ENCODE results near the gene SND1.

The SND1 gene

DNA sequence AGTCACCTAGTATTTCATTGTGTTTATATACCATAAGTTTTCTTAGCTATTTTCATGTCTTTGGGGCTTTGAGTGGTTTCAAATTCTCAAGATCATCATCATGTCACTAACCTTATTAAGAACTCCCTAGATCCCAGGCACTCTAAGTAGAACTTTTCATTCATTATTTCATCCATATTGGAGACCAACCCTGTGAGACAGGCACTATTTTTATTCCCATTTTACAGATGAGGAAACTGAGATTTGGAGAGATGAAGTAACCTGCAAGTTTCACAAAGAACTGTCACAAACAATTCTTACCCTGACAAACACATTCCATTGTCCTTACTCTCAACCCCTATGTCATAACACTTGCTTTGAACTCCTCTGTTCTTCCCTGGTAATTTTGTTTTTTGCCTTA, 13.8 kb upstream of the SND1 start:
- peaks cover 35% of the 10 kb centered on the region for H3K27me3 Mint-ChIP-seq
- H3K36me3 Mint-ChIP-seq = no peaks in the 10 kb centered on the region
- no peak overlapping the region for H3K4me3 Mint-ChIP-seq
- no peak overlapping the region for H3K27ac Mint-ChIP-seq
- H3K4me1 Mint-ChIP-seq = no peaks in the 10 kb centered on the region
- peaks cover 2% of the 10 kb centered on the region for H3K9me3 Mint-ChIP-seq
- ATAC-seq = no peak

DNA sequence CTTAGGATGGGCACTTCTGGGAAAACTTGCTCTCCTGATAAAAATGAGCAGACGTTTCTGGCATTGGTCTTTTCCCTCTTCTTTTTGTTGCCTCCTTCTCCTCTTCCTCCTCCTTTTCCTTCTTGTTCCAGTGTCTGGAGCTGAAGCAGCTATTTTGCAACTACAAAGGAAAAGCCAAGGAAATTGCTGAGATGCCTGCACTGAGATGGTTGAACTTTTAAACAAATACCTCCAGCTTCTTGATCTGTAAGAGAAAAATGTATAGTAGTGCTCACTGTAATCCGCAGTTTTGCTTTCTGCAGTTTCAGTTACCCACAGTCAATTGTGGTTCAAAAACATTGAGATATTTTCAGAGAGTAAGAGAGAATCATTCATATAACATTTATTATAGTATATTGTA, 7.5 kb upstream of the SND1 start:
- Mint-ChIP-seq H3K36me3 (no peaks in the 10 kb centered on the region), H3K9me3 (no peaks in the 10 kb centered on the region), H3K4me1 (no peaks in the 10 kb centered on the region), H3K4me3 (no peak overlapping the region), H3K27me3 (peaks cover 3% of the 10 kb centered on the region), H3K27ac (no peak overlapping the region)
- ATAC-seq = no peak

DNA sequence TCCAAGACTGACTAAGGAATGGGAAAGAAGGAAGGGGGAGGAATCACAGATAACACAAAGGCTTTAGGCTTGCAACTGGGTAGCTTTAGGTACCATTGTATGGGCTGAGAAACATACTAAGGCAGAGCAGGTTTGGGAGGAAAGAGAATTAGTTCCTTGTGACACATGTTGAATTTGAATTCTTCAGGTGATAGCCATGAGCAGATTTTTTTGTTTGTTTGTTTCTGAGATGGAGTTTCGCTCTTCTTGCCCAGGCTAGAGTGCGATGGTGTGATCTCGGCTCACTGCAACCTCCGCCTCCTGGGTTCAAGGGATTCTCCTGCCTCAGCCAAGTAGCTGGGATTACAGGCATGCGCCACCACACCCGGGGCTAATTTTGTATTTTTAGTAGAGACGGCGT, 4.4 kb upstream of the SND1 start:
- H3K9me3 Mint-ChIP-seq = no peaks in the 10 kb centered on the region
- no peaks in the 10 kb centered on the region for H3K36me3 Mint-ChIP-seq
- H3K27ac Mint-ChIP-seq = no peak overlapping the region
- no peaks in the 10 kb centered on the region for H3K27me3 Mint-ChIP-seq
- no peak overlapping the region for H3K4me3 Mint-ChIP-seq
- peaks cover 3% of the 10 kb centered on the region for H3K4me1 Mint-ChIP-seq
- no peak for ATAC-seq

DNA sequence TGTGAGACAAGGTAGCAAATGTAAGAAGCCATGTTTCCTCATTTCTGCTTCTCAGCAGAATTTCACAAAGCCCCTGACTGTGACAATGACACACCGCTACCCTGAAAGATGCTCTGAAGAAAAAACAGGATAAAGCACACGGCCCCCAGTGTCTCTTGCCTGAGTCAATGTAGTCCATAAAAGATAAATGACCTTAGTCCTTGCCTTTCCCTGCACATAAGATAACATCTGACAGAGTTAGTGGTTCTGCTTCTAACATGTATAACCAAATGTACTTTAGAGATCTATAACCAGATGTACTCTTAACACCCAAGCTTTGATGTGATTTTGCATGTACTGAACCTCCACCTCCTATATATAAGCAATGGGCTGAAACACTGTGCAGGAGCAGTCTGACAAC, 3.0 kb upstream of the SND1 start:
- ATAC-seq = no peak
- H3K4me1 Mint-ChIP-seq = peaks cover 17% of the 10 kb centered on the region
- H3K4me3 Mint-ChIP-seq = no peak overlapping the region
- no peaks in the 10 kb centered on the region for H3K27me3 Mint-ChIP-seq
- no peaks in the 10 kb centered on the region for H3K36me3 Mint-ChIP-seq
- H3K9me3 Mint-ChIP-seq = no peaks in the 10 kb centered on the region
- no peak overlapping the region for H3K27ac Mint-ChIP-seq

DNA sequence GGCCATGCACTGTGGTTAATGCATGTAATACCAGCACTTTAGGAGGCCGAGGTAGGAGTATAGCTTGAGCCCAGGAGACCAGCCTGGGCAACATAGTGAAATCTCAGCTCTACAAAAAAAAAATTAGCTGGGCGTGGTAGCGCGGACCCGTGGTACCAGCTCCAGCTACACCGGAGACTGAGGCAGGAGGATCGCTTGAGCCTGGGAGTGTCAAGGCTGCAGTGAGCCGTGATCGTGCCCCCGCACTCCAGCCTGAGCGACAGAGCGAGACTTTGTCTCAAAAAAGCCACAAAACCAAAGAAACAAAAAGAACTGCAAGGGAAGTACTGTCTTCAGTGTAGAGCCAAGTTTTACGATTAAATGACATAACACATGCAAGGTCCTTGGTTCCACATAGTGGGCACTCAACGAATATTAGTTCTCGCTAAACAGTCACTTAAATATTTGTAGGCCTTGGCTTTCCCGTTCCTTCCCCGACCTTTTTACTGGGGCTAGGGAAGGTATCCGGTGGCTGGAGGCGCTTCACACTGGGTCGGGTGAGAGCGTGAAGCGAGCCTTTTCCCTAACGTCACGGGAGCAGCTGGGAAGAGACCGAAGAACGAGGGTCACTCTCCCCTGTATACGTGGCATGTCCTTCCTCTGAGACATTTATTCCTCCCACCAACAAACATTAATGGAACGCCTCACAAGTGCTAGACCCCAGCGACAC, 993 bp upstream of the SND1 start:
- Mint-ChIP-seq H3K9me3 (no peaks in the 10 kb centered on the region), H3K4me3 (peak overlapping the region; percentile 95), H3K27ac (no peak overlapping the region), H3K27me3 (no peaks in the 10 kb centered on the region), H3K36me3 (peaks cover 7% of the 10 kb centered on the region), H3K4me1 (peaks cover 37% of the 10 kb centered on the region)
- ATAC-seq = no peak

DNA sequence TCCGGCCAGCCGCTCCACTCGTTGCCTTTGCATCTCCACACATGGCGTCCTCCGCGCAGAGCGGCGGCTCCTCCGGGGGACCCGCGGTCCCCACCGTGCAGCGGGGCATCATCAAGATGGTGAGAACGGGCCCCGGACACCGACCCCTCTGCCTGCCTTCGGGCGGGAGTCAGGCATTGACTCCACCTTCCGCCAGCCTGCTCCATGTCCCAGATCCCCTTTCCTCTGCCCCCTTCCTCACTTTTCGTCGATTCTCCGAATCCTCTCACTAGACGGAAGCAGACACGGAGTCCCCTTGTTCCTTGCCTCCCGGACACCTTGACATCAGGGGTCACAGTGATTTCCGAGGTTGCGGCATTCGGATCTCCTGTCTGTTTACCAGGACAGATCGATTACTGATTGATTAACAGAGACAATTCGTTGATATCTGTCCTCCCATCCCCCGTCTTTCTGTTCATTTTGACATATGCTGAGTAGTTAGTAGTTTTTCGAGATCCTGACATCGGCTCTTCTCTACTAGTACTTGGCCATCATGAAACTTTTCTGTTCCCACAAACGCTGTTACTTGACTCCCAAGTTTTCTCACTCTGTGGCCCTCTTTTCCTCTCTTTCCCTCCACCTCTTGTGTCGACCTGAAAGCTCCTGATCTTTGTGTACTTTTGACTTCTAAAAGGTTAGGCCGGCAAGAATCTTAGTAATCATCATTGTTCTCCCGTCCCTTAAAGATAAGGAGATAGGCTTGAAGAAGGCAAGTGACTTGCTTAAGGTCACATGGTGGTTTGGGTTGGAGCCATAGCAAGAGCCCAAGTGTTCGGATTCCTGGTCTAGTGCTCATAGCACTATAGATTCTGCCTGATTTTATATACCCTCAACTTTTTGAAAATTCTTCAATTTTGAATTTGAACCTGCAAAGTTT, 597 bp downstream of the SND1 start:
- H3K4me3 Mint-ChIP-seq = peak overlapping the region; percentile 95
- H3K27ac Mint-ChIP-seq = no peak overlapping the region
- peaks cover 15% of the 10 kb centered on the region for H3K36me3 Mint-ChIP-seq
- H3K4me1 Mint-ChIP-seq = peaks cover 46% of the 10 kb centered on the region
- ATAC-seq = peak; percentile 52
- H3K9me3 Mint-ChIP-seq = no peaks in the 10 kb centered on the region
- no peaks in the 10 kb centered on the region for H3K27me3 Mint-ChIP-seq

DNA sequence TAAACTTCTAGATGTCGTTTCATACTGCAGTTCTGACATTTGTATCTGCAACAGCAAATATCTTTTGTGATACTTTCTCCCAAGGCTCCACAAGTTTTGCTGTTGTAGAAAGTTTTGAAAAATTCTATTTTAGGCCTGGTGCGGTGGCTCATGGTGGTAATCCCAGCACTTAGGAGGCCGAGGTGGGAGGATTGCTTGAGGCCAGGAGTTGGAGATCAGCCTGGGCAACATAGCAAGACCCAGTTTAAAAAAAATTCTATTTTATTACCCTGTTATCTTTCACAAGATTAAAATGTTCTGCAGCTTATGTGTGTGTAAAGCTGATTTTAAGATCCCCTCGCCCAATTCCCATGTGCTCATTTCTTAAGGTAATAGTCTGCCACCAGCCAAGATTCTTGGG, 1.4 kb downstream of the SND1 start:
- no peak overlapping the region for H3K27ac Mint-ChIP-seq
- H3K9me3 Mint-ChIP-seq = no peaks in the 10 kb centered on the region
- ATAC-seq = no peak
- H3K4me1 Mint-ChIP-seq = peaks cover 51% of the 10 kb centered on the region
- peaks cover 20% of the 10 kb centered on the region for H3K36me3 Mint-ChIP-seq
- H3K27me3 Mint-ChIP-seq = no peaks in the 10 kb centered on the region
- H3K4me3 Mint-ChIP-seq = peak overlapping the region; percentile 95

DNA sequence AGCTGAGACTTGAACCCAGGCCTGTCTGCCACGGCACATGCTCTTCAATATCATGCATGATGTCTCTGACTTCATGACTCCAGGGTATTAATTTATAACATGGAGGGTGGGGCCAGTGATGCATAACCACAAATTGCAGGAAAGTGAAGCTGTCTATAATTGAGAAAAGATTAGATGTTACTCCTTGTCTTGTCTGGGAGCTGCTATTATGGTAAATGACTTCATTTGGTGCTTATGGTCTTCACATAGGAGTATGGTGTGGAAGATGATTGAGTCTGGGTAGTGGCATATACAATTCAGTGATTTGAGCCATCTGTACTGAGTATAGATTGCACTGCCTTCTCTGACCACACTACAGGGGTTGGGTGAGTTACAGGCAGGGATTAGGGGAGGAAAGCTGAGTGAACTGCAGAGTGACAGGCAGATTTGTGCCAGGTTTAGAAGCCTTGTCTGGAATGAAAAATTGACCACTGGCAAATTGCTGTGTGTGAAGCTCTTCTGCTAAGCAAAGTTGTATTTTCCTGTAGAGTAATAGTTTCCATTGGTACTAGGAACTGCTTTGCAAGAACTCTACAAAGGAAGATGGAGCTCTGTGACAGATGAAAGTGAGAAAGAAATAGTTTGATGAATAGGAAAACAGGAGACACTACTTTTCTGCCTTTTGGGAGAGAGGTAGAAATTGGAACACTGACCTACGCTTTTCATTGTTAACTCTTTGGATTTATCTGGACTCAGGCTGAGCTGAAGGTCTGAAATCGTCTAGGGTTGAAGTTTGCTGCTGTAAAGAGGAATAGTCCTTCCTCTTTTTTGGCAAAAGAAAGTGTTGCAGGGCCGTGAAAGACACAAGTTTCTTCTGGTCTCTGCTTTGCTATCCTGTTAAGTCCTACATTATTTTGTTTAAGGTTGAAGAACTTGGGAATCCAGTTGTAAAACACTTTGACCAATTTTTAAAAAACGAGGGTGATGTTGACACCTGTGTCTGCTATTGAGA, 2.7 kb downstream of the SND1 start:
- no peaks in the 10 kb centered on the region for H3K9me3 Mint-ChIP-seq
- peaks cover 59% of the 10 kb centered on the region for H3K4me1 Mint-ChIP-seq
- peak overlapping the region; percentile 55 for H3K4me3 Mint-ChIP-seq
- H3K36me3 Mint-ChIP-seq = peaks cover 27% of the 10 kb centered on the region
- no peak for ATAC-seq
- no peaks in the 10 kb centered on the region for H3K27me3 Mint-ChIP-seq
- peak overlapping the region; percentile 70 for H3K27ac Mint-ChIP-seq

DNA sequence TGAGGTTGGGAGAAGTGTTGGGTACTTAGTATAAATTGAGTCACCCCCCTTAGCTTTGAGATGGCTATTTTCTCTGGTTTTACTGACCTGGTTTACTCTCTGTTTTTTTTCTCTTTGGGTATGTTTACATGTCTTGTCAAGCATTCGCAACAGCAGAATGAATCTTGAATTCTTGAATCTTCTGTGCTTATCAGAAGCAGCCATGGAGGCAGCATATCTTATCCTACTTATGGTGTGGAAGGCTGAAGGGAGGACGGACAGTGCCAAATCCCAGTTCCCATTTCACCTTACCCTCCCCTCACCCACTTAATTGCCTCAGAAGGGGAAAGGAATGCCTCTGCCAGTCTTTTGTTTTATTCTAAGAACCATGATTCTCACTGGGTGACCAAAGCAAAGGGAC, 3.7 kb downstream of the SND1 start:
- Mint-ChIP-seq H3K27ac (no peak overlapping the region), H3K4me3 (no peak overlapping the region), H3K9me3 (no peaks in the 10 kb centered on the region), H3K4me1 (peaks cover 69% of the 10 kb centered on the region), H3K27me3 (no peaks in the 10 kb centered on the region), H3K36me3 (peaks cover 36% of the 10 kb centered on the region)
- ATAC-seq = no peak

DNA sequence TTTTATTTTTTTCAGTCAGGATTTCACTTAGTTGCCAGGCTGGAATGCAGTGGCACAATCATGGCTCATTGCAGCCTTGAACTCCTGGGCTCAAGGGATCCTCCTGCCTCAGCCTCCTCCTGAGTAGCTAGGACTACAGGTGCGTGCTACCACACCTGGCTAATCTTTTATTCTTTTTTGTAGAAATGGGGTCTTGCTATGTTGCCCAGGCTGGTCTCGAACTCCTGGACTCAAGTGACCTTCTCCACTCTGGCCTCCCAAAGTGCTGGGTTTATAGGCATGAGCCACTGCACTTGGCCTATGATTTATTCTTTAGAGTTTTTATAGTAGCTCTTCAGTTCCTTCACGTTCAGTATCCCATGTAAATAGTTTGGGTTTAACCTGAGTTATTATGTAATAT, 5.5 kb downstream of the SND1 start:
- Mint-ChIP-seq H3K27ac (no peak overlapping the region), H3K36me3 (peaks cover 51% of the 10 kb centered on the region), H3K9me3 (no peaks in the 10 kb centered on the region), H3K4me1 (peaks cover 77% of the 10 kb centered on the region), H3K4me3 (no peak overlapping the region), H3K27me3 (no peaks in the 10 kb centered on the region)
- no peak for ATAC-seq

DNA sequence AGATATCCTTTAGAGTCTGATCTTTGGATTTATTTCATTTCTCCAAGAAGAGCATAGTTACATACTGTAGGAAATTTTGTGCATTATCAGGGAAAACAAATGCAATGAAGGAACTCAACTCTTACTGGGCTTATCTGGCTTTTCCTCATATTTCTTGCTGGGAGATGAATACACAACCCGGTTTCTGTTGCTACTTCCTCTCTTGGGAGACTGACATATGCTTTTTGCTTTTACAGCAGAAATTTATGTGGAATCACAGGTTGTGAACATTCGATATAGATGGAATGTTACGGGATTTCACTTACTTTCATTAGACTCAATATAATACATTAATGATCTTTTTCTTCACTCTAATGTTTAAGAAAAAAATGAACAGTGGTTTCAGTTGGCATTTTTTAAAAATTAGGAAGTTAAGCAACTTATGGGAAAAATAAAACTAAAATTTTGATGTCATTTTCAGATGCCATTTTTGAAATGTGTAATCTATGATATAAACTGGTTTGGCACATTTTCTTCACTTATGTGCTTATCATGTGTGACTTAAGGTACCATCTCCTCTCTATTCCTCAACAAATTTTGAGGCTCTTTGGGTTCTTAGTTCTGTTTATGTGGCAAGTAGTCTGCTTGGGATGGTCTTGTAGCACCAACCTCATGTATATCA, 7.1 kb downstream of the SND1 start:
- Mint-ChIP-seq H3K9me3 (no peaks in the 10 kb centered on the region), H3K27ac (no peak overlapping the region), H3K27me3 (no peaks in the 10 kb centered on the region), H3K4me3 (no peak overlapping the region), H3K4me1 (peaks cover 69% of the 10 kb centered on the region), H3K36me3 (peaks cover 58% of the 10 kb centered on the region)
- no peak for ATAC-seq

DNA sequence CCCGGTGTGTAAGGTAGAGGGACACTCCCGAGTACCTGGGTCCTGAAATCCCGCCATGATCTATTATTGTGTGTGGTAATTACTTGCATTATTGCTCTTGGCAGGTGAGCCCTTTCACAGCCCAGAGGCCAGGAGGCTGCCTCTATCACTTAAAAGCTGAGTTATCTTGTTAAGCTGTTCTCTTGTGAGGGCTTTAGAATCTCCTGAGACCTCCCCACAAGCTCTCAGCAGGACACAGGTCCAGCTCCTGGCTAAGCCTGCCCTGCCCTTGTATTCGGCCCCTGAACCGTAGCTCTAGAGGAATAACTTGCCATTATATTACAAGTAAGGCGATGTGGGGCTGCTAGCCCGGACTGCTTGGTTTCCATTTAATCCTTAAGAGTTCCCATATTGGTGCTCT, 13.9 kb downstream of the SND1 start:
- H3K36me3 Mint-ChIP-seq = peaks cover 51% of the 10 kb centered on the region
- peaks cover 63% of the 10 kb centered on the region for H3K4me1 Mint-ChIP-seq

DNA sequence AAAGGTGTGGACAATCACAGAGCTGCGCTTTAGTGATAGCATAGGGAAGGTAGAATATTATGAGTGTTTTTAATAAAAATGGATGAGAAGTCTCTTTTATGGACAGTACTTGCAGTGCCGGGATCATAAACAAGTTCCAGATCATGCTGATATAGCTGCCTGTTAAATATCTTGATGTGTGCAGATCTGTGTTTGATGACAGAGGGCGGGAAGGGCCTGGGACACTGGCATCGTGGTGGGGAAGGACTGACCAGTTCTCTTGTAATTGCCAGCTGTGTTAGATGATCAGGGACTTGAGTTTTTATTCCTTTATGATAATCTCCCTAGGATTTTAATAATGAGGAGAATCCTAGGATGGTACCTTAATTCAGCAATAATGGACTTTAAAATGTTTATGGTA, 14.6 kb downstream of the SND1 start:
- ATAC-seq = no peak
- no peak overlapping the region for H3K4me3 Mint-ChIP-seq
- peak overlapping the region; percentile 66 for H3K27ac Mint-ChIP-seq

More for the DNA sequence above, 13.9 kb downstream of the SND1 start:
- Mint-ChIP-seq H3K9me3 (no peaks in the 10 kb centered on the region), H3K27ac (peak overlapping the region; percentile 66), H3K4me3 (no peak overlapping the region), H3K27me3 (no peaks in the 10 kb centered on the region)
- no peak for ATAC-seq

DNA sequence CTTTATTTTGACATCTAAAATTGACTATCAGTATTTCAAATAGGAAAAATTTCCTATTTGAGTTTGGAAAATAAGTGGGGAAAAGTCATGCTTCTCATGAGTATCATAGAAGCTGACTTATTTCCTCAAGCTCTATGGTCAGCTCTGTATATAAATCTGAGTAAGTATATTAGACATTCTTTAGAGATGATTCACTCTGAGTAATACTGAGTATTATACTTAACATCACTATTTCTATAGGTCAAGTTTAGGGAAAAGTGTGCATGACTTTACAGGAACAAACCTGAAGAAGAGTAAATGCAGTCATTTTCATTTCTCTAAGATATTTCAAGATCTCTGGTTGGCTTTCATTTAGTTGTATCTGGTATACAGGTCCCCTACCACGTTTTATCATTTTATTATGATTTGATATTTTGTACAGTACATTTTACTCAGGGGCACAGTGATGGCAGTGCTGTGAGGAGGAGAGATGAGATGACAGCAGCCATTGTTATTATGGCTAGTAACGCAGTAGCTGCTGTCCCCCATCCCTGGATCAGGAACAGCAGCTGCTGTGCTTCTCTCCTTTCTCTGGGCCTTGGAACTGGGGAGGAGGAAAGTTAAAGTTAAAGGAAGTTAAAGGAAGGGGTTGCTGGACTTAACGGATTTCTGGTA, 15.2 kb downstream of the SND1 start:
- peaks cover 51% of the 10 kb centered on the region for H3K36me3 Mint-ChIP-seq
- H3K9me3 Mint-ChIP-seq = no peaks in the 10 kb centered on the region
- H3K4me1 Mint-ChIP-seq = peaks cover 55% of the 10 kb centered on the region
- H3K4me3 Mint-ChIP-seq = no peak overlapping the region
- no peaks in the 10 kb centered on the region for H3K27me3 Mint-ChIP-seq
- H3K27ac Mint-ChIP-seq = peak overlapping the region; percentile 66
- ATAC-seq = peak; percentile 64

More for the DNA sequence above, 14.6 kb downstream of the SND1 start:
- Mint-ChIP-seq H3K4me1 (peaks cover 56% of the 10 kb centered on the region), H3K9me3 (no peaks in the 10 kb centered on the region), H3K27me3 (no peaks in the 10 kb centered on the region), H3K36me3 (peaks cover 50% of the 10 kb centered on the region)
